ENCODE results near the gene HAUS3. TPM values are rescaled to one million over a fixed set of nuclear protein-coding genes. Genes with fewer than 3 reads are reported as not detected.

The HAUS3 gene
- 10 to 100 TPM in 2 of 6 experiments, 1 to 10 TPM in 4; 6.9 to 10.8 (median 8.6) TPM for total RNA-seq (2021; fragmentation: NEBNext Ultra II Directional; extraction: Animal tissue kit (Norgen Biotek cat#: 25700))
- long read RNA-seq, full-length matches to known transcripts = 5 of 14 reads
- long read RNA-seq, partial matches to known transcripts = 5 of 14 reads
- long read RNA-seq, other reads (novel, unspliced or antisense) = 4 of 14 reads

- H3K27ac Mint-ChIP-seq = peak within 1 kb of the TSS; percentile 20
- H3K27me3 Mint-ChIP-seq (ENCODE audit: insufficient read depth) = peaks cover 2% of the 10 kb centered on the region; the same call in 1 of the 2 replicates
- no peak for TF ChIP-seq CTCF (IDR thresholded peaks at IDR 0.05)
- H3K4me3 Mint-ChIP-seq = peak within 1 kb of the TSS; percentile 85
- peak; percentile 97 for DNase-seq
- H3K9me3 Mint-ChIP-seq = no peaks in the 10 kb centered on the region
- peaks cover 22% of the 10 kb centered on the region; the same call in 1 of the 2 replicates for H3K36me3 Mint-ChIP-seq (ENCODE audit: low read depth)
- peaks cover 62% of the 10 kb centered on the region for H3K4me1 Mint-ChIP-seq (ENCODE audit: low read depth)
These were observed at the start of gene HAUS3, which contains the start of gene POLN for GRCh38 chr4:2241410-2242353. Gene HAUS3, minus strand, starts transcription at chr4:2242121. Its CDS starts 1,175 bp downstream, at chr4:2240946. Gene POLN, minus strand, starts transcription at chr4:2242121. Its CDS starts 12,890 bp downstream, at chr4:2229231.

- H3K4me1 Mint-ChIP-seq (ENCODE audit: low read depth) = peaks cover 14% of the 10 kb centered on the region
- peaks cover 11% of the 10 kb centered on the region for H3K27me3 Mint-ChIP-seq (ENCODE audit: insufficient read depth)
- no peaks in the 10 kb centered on the region for H3K36me3 Mint-ChIP-seq (ENCODE audit: low read depth)
- H3K4me3 Mint-ChIP-seq = no peak overlapping the region
- TF ChIP-seq CTCF (IDR thresholded peaks at IDR 0.05) = no peak
- no peaks in the 10 kb centered on the region for H3K9me3 Mint-ChIP-seq
- H3K27ac Mint-ChIP-seq = no peak overlapping the region
- DNase-seq = no peak
These were observed 49.2 kb upstream of the HAUS3 start for GRCh38 chr4:2290974-2291704.

GRCh38 chr4:2290488-2290887 lies 48.6 kb upstream of the HAUS3 start:
- Mint-ChIP-seq H3K27ac (no peak overlapping the region), H3K36me3 (ENCODE audit: low read depth) (no peaks in the 10 kb centered on the region), H3K9me3 (no peaks in the 10 kb centered on the region), H3K27me3 (ENCODE audit: insufficient read depth) (peaks cover 8% of the 10 kb centered on the region), H3K4me1 (ENCODE audit: low read depth) (peaks cover 16% of the 10 kb centered on the region), H3K4me3 (no peak overlapping the region)
- no peak for DNase-seq
- TF ChIP-seq CTCF (IDR thresholded peaks at IDR 0.05) = no peak

GRCh38 chr4:2289955-2290333 lies 48.0 kb upstream of the HAUS3 start:
- no peak overlapping the region for H3K4me3 Mint-ChIP-seq
- no peaks in the 10 kb centered on the region for H3K36me3 Mint-ChIP-seq (ENCODE audit: low read depth)
- H3K4me1 Mint-ChIP-seq (ENCODE audit: low read depth) = peaks cover 19% of the 10 kb centered on the region
- H3K27me3 Mint-ChIP-seq (ENCODE audit: insufficient read depth) = peaks cover 6% of the 10 kb centered on the region
- no peaks in the 10 kb centered on the region for H3K9me3 Mint-ChIP-seq
- H3K27ac Mint-ChIP-seq = no peak overlapping the region
- no peak for TF ChIP-seq CTCF (IDR thresholded peaks at IDR 0.05)
- DNase-seq = no peak

- no peak for DNase-seq
- Mint-ChIP-seq H3K36me3 (ENCODE audit: low read depth) (no peaks in the 10 kb centered on the region), H3K27me3 (ENCODE audit: insufficient read depth) (peaks cover 6% of the 10 kb centered on the region), H3K9me3 (no peaks in the 10 kb centered on the region), H3K27ac (no peak overlapping the region), H3K4me1 (ENCODE audit: low read depth) (peaks cover 19% of the 10 kb centered on the region), H3K4me3 (no peak overlapping the region)
- no peak for TF ChIP-seq CTCF (IDR thresholded peaks at IDR 0.05)
These were observed 47.5 kb upstream of the HAUS3 start for GRCh38 chr4:2289311-2289954.
